ENCODE results near the gene BANP.

BANP gene

GRCh38 chr16:87949071-87949744 is 2.0 kb upstream of the BANP start:
- FAIRE-seq, result no peak

GRCh38 chr16:87951552-87952538 is 611 bp downstream of the BANP start:
- FAIRE-seq, result no peak

- FAIRE-seq, result no peak
These were observed 1.5 kb downstream of the BANP start for GRCh38 chr16:87952751-87953150.

- FAIRE-seq, result no peak
These were observed 2.3 kb downstream of the BANP start for GRCh38 chr16:87953308-87954215.

- no peak for FAIRE-seq
These were observed 3.1 kb downstream of the BANP start for GRCh38 chr16:87954361-87954760.

DNA sequence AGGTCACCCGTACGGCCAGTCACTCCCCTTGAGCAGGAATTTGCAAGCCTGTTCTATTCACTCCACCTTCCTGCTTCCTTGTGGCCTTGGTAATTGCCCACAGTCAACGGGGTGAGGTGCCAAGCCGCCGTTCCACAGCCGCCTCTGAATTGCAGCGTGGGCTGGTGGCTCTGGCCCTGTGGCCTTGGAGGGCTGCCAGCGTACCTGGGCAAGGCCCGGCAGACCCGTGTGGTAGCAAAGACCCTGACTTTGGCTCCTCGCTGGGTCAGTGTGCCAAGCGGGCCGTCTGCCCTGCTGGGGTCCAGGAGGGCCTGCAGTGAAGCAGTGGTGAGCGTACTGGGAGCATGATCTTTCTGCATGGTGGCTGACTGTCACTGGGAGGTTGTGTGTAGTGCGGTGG is 3.6 kb downstream of the BANP start:
- FAIRE-seq, result no peak

- no peak for FAIRE-seq
These were observed 4.3 kb downstream of the BANP start for GRCh38 chr16:87955302-87956097.

- no peak for FAIRE-seq
These were observed 4.8 kb downstream of the BANP start for GRCh38 chr16:87956098-87956364.

- no peak for FAIRE-seq
These were observed 5.4 kb downstream of the BANP start for GRCh38 chr16:87956365-87957231.

DNA sequence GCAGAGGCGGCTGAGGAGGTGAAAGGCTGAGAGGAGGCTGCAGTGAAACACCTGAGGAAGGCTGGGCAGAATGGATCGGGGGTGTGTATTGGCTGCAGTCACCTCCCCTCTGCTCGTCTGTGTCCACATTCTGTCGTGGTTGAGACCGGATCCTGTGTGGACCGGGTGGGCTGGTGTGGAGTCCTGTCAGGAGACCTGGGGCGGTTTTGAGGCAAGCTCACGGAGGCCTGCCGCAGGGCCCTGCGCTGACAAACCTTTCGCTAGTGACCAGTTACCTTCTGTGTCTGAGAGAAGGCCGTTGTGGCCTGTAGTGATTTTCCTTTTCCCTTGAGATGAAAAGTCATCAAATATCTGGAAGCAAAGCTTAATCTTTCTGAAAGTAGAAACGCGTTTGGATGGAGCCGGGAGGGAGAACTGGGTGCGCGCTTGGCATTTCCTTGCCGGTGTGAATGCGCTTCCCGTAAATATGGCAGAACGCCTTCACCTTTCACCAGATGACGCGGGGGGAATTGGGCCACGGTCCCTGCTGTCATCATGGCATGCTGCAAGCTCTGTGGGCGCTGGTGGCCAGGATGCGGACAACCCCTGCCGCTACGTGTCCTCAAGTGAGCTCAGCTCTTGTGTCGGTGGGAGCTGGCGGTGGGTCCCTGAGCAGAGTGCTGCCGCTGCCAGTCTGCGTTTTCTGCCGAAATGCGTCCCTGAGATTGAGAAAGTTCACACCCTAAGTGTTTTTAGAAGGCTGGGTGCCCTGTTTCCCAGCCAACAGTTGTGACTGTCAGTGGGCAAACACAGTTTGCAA is 6.3 kb downstream of the BANP start:
- FAIRE-seq, result no peak

DNA sequence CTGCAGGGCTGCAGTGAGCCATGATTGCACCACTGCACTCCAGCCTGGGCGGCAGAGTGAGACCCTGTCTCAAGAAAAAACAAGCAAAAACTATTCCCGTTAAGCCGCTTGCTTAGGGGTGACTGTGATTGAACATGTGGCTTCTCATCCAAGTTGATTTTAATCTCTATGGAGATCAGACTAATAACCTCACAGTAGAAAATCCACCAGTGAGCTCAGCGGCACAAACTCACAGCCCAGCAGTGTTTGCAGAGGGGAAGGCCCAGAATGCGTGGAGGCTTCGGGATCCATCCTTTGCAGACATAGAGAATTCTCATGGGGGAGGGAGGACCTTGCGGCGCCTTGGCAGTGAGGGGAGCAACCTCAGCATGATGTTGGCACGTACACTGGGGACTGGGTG is 7.4 kb downstream of the BANP start:
- no peak for FAIRE-seq

- FAIRE-seq, result no peak
These were observed 8.3 kb downstream of the BANP start for GRCh38 chr16:87959391-87959990.

GRCh38 chr16:87960296-87960695 is 9.1 kb downstream of the BANP start:
- FAIRE-seq, result no peak

DNA sequence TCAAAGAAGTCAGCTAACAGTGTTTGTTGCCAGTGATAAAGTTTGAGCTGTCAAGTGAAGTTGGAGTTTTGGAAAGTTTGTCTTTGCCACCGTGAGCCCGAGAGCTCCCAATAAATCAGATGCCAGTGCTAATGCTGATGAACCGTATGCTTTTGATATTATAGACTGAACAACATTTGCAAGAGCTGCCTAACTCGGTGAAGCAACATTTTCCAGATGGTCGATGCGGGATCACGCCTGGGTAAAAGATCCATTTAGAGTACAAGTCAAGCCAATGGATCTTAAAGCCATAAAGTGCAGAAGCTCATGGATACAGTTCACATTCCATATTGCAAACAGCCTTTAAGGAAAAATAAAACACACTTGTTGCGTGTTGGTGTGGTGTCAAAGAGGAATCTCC is 9.6 kb downstream of the BANP start:
- no peak for FAIRE-seq

DNA sequence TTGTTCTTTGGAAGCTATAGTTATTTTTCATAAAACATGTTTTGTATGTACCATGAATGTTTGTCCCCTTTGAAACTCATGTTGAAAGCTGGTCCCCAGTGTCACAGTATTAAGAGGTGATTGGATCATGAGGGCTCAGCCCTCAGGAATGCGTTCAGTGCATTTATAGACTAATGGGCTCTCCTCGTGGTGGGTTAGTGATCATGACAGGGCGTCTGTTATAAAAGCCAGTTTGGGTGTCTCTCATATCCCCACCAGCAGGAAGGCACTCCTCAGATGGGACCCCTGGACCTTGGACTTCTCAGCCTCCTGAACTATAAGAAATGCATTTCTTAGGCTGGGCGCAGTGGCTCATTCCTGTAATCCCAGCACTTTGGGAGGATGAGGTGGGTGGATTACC is 10.4 kb downstream of the BANP start:
- FAIRE-seq, result no peak

GRCh38 chr16:87963400-87963799 is 12.2 kb downstream of the BANP start:
- FAIRE-seq, result no peak

DNA sequence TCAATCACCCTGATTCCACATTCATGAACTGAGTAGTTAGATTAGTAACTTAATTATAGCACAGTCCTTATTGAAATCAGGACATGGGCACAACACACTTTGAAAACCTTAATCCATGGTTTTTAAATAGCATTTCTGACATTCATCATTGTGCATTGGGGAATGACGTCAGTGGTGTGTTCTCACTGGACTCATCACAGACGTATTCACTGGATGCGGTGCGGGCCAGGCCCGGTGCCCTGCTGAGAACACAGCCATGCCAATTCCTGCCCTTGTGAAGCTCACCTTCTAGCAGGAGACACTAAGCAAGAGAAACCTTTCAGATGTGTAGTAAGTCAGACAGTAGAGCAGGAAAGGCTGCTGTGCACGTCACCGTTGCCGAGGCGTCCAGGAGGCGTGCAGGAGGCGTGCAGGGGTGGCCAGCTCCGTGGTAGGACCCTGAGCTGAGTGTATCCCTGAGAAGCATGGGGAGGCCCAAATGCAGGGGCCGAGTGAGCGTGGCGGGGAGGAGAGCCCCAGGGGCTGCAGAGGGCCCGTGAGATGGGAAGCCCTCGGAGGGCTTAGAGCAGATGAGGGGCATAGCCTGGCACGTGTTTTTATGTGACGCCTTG is 12.9 kb downstream of the BANP start:
- no peak for FAIRE-seq

DNA sequence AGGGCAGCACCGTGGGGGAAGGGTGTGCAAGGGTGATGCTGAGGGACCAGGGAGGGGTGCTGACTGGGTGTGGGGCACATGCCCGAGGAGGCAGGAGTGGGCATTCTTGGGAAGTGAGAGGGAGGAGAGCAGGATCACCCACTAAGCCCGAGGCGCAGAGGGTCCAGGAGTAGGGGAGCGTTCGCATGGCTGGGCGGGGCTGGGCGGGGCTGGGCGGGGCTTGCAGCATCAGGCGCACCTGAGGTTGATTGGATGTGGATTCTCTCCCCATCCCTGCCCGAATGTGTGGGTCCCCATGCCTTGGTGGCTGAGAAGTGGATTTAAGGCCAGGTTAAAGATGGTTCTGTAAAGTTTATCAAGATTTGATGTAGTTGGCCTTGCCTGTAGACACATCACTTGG is 14.2 kb downstream of the BANP start:
- FAIRE-seq, result no peak

DNA sequence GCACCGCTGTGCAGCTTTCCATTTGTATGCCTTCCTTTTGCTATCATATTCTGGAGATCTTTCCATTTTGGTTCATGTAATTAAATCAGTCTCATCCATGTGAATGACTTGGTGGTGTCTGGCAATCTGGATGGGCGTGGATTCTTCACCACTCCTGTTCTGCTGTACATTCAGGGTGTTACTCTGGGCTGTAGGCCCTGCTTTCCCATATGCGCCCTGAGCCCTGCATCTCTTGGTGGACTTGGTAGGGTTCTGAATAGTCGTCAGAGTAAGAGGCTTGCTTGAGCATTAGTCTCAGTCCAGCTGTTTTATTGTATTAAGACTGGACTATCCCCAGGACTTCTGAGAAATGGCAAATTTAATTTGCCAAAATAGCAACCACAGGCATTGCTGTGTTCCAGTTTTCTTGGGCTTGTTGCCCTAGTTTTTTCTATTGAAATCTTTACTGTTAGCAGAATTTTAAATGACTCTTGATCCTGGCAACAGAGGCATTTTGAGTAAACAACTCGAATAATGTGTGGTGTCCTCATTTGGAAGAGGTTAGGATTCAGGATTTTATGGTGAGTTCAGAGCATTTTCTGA is 14.9 kb downstream of the BANP start:
- FAIRE-seq, result no peak

All from G401.6 (cell line).